Progenitor cell of endocrine pancreas (in vitro differentiated cells): ENCODE measurements around the gene SLC12A9. TPM values are rescaled to one million over a fixed set of nuclear protein-coding genes. Genes with fewer than 3 reads are reported as not detected.

Source experiments
- DNase-seq: peaks from one replicate; pipeline ENCODE4 v3.0.0; 2021; ENCODE audit warnings: low spot score; ENCODE audit not compliant: unreplicated experiment
- H3K27ac Mint-ChIP-seq: 2 replicates; pipeline ENCODE4 v1.8.0; 2021; ENCODE audit warnings: mild to moderate bottlenecking, moderate library complexity, mixed read lengths
- H3K27me3 Mint-ChIP-seq: 2 replicates; pipeline ENCODE4 v1.8.0; 2021; ENCODE audit warnings: mixed read lengths
- H3K36me3 Mint-ChIP-seq: 2 replicates; pipeline ENCODE4 v1.8.0; 2022; ENCODE audit warnings: mixed read lengths; ENCODE audit not compliant: insufficient read depth
- H3K4me1 Mint-ChIP-seq: 2 replicates; pipeline ENCODE4 v1.8.0; 2021; ENCODE audit warnings: low read depth, mixed read lengths
- H3K4me3 Mint-ChIP-seq: 2 replicates; pipeline ENCODE4 v1.8.0; 2021; ENCODE audit warnings: low read depth, mild to moderate bottlenecking, moderate library complexity, mixed read lengths
- H3K9me3 Mint-ChIP-seq: 2 replicates; pipeline ENCODE4 v1.8.0; 2021; ENCODE audit warnings: low read depth, mixed read lengths
- total RNA-seq: library from RNA; stranded (reverse); gene quantifications from 2 replicates; pipeline ENCODE4 v1.2.1, GENCODE V29; 2021
- TF ChIP-seq, protein P1 (sequence below): fragments of 200-600 bp; sonication (generic); IDR thresholded peaks from one replicate; pipeline ENCODE4 v1.5.0; 2021; ENCODE audit warnings: antibody characterized with exemption, mild to moderate bottlenecking; ENCODE audit not compliant: unreplicated experiment

Gene SLC12A9
- total RNA-seq, 1 donor from 2014 or later, result 62.6 TPM

DNA sequence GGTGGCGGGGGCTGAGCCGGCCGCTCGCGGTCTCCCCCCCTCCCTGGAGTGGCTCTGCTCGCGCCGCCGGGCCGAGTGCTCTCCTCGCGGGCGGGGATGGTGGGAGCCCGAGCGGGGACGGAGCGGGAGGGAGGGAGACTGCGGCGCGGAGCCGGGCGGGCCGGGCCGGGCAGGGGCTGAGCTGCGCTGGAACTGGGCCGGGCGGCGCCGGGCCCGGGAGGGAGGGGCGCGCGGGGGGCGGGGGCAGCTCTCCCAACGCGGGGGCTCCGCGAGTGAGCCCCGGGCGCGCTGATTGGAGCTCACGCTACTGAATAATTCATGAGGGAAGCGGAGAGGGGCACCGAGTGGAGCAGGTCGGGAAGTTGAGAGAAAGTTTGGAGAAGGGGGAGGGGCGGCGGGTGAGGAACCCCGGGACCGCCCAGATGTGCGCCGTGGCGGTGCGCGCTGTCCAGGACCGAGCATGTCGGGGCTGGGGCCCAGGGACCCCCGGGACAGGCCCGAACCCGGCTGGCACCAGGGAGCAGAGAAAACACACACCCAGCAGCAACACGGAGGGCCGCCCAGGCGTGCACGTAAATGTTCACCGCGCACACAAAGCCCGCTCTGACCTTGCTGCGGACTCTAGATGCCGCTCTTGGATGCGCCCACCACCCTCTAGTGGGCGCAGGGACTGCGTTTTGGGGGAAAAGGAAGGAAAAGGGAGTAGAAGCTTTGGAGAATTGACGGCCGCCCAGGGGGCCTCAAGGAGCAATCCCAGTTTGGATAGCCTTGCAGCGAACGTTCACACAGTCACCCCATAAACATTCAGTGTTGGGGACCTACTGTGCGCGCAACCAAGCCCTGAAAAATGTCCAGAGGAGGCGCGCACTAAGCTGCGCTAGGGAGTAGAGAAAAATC lies 24.9 kb upstream of the SLC12A9 start, which contains the start of gene EPHB4:
Gene EPHB4 (minus strand): TSS at position 194 of the 897 bp plus-strand sequence. CDS start 493 bp downstream, outside the sequence.
- no peaks in the 10 kb centered on the region for H3K27me3 Mint-ChIP-seq
- TF ChIP-seq, protein P1, sequence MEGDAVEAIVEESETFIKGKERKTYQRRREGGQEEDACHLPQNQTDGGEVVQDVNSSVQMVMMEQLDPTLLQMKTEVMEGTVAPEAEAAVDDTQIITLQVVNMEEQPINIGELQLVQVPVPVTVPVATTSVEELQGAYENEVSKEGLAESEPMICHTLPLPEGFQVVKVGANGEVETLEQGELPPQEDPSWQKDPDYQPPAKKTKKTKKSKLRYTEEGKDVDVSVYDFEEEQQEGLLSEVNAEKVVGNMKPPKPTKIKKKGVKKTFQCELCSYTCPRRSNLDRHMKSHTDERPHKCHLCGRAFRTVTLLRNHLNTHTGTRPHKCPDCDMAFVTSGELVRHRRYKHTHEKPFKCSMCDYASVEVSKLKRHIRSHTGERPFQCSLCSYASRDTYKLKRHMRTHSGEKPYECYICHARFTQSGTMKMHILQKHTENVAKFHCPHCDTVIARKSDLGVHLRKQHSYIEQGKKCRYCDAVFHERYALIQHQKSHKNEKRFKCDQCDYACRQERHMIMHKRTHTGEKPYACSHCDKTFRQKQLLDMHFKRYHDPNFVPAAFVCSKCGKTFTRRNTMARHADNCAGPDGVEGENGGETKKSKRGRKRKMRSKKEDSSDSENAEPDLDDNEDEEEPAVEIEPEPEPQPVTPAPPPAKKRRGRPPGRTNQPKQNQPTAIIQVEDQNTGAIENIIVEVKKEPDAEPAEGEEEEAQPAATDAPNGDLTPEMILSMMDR, result peak; percentile 64
- H3K9me3 Mint-ChIP-seq, result no peaks in the 10 kb centered on the region
- H3K4me1 Mint-ChIP-seq, result peaks cover 37% of the 10 kb centered on the region
- H3K36me3 Mint-ChIP-seq, result peaks cover 3% of the 10 kb centered on the region
- peak within 1 kb of the TSS; percentile 99 for H3K4me3 Mint-ChIP-seq
- DNase-seq, result peak; percentile 84
- peak within 1 kb of the TSS; percentile 99 for H3K27ac Mint-ChIP-seq

GRCh38 chr7:100829150-100829716 lies 23.3 kb upstream of the SLC12A9 start:
- Mint-ChIP-seq H3K36me3 (peaks cover 2% of the 10 kb centered on the region), H3K27ac (peak overlapping the region; percentile 89), H3K9me3 (no peaks in the 10 kb centered on the region), H3K27me3 (no peaks in the 10 kb centered on the region), H3K4me1 (peaks cover 40% of the 10 kb centered on the region), H3K4me3 (peak overlapping the region; percentile 94)
- DNase-seq, result no peak
- TF ChIP-seq, protein P1, result no peak

DNA sequence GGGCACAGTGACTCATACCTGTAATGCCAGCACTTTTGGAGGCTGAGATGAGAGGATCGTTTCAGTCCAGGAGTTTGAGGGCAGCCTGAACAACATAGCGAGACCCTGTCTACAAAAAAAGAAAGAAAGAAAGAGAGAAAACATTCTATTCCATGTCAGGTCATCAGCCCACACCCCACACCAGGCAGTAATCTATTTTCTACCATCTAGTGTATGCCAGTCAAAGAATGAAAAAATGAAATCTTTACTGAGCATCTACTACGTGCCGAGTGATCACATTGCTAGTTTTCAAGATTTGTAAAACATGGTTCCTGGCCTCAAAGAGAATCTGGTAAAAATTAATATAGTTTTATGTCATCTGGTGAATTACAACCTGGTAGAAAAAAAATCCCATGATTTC lies 22.1 kb upstream of the SLC12A9 start:
- Mint-ChIP-seq H3K27me3 (no peaks in the 10 kb centered on the region), H3K9me3 (no peaks in the 10 kb centered on the region), H3K36me3 (peaks cover 1% of the 10 kb centered on the region), H3K4me1 (peaks cover 34% of the 10 kb centered on the region), H3K27ac (peak overlapping the region; percentile 89), H3K4me3 (no peak overlapping the region)
- TF ChIP-seq, protein P1, result no peak
- DNase-seq, result no peak

DNA sequence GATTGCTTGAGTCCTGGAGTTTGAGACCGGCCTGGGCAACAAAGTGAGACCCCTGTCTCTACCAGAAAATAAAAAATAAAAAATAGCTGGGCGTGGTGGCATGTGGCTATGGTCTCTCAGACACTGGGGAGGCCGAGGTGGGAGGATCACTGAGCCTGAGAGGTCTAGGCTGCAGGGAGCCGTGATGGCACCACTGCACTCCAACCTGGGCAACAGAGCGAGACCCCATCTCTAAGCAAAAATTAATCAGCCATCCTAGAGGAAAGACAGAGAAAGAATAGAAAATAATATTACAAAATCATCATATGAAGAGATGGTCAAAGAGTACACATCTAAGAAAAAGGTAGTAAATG lies 20.3 kb upstream of the SLC12A9 start:
- TF ChIP-seq, protein P1, result no peak
- Mint-ChIP-seq H3K4me3 (no peak overlapping the region), H3K27me3 (no peaks in the 10 kb centered on the region), H3K27ac (peak overlapping the region; percentile 89), H3K36me3 (no peaks in the 10 kb centered on the region), H3K4me1 (peaks cover 42% of the 10 kb centered on the region), H3K9me3 (no peaks in the 10 kb centered on the region)
- no peak for DNase-seq

DNA sequence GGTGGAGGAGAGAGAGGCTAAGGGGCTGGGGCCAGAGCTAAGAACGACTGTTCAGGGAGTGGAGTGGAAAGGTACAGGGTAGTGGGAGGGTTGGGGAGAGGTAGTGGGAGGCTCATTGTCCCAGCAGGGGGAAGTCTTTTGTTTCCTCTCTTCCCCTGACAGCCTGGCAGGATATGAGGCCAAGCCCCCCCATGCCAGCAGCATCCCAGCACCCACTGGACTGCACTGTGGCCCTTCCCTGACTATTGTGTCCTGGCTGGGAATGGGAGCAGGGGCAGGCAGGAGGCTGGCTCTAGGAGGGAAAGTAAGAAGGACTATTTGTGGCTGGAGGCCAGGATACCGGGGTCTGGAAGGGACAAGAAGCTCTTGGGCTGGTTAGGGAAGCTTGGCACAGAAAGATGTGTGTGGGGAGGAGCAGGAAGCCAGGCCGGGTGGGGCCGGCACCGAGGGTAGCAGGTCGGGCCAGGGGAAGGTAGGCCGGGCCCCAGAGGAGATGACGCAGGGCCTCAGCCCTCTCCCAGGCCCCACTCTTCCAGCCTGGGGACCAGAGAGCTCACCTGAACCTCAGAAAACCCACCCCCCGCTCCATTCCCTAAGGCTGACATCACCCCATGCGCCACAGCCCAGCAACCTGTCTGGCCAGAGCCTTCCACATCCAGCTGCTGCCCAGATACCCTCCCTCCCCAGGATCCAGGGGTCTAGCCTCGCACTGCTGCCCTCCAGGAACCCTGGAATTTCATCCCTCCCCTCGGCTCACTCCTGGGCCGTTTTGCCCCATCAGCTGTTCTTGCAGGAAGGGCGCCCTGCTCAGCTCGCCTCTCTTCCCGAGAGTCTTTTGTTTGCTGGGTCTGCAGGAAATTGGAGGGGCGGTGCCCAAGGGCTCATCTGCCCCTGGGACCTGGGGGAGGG lies 16.4 kb upstream of the SLC12A9 start:
- Mint-ChIP-seq H3K4me1 (peaks cover 39% of the 10 kb centered on the region), H3K27ac (peak overlapping the region; percentile 95), H3K27me3 (no peaks in the 10 kb centered on the region), H3K9me3 (no peaks in the 10 kb centered on the region), H3K36me3 (no peaks in the 10 kb centered on the region), H3K4me3 (peak overlapping the region; percentile 24)
- TF ChIP-seq, protein P1, result no peak
- DNase-seq, result no peak
